BLaER1 (cell line): ENCODE data around the gene C22orf42.

Experiments
- H3K27ac ChIP-seq: shearing (Covaris generic); formaldehyde crosslinking; 2 replicates; pipeline ENCODE4 v1.8.1; 2022
- H3K27me3 ChIP-seq: shearing (Covaris generic); formaldehyde crosslinking; 2 replicates; pipeline ENCODE4 v1.8.1; 2022
- H3K36me3 ChIP-seq: shearing (Covaris generic); formaldehyde crosslinking; 2 replicates; pipeline ENCODE4 v1.8.1; 2022
- H3K4me1 ChIP-seq: shearing (Covaris generic); formaldehyde crosslinking; 2 replicates; pipeline ENCODE4 v1.8.1; 2022
- H3K4me2 ChIP-seq: shearing (Covaris generic); formaldehyde crosslinking; 2 replicates; pipeline ENCODE4 v1.8.1; 2022
- H3K4me3 ChIP-seq: shearing (Covaris generic); formaldehyde crosslinking; 2 replicates; pipeline ENCODE4 v1.8.1; 2022
- H3K9ac ChIP-seq: shearing (Covaris generic); formaldehyde crosslinking; 2 replicates; pipeline ENCODE4 v1.8.1; 2022
- H3K9me3 ChIP-seq: shearing (Covaris generic); formaldehyde crosslinking; 2 replicates; pipeline ENCODE4 v1.8.1; 2022
- H4K20me1 ChIP-seq: shearing (Covaris generic); formaldehyde crosslinking; 2 replicates; pipeline ENCODE4 v1.8.1; 2022
- Cebpa-rat ChIP-seq: shearing (Covaris generic); IDR thresholded peaks from 2 replicates; pipeline ENCODE4 v1.8.1; 2022

Gene C22orf42

DNA sequence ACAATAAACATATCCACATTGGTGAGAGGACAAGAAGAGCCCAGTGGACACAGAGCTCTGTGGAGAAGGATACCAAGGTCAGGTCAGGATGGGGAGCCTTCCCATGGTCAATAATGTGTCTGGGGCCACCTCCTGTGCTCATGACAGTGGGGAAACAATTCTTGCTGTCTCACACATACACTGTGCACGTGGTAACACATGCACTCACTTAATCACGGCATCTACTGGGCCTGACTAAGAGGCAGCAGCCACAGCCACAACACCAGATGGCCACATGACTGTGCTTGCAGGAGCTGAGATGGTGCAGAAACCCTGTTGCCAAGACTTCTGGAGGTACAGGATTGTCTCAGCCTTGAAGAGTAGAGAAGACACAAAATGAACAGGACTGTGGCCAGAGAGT is 28.6 kb downstream of the C22orf42 start:
- no peak overlapping the region for H3K27ac ChIP-seq
- H3K27me3 ChIP-seq: no peaks in the 10 kb centered on the region
- H3K9ac ChIP-seq: no peak overlapping the region
- H3K4me3 ChIP-seq: no peak overlapping the region
- H3K9me3 ChIP-seq: no peaks in the 10 kb centered on the region
- no peaks in the 10 kb centered on the region for H4K20me1 ChIP-seq
- H3K36me3 ChIP-seq: no peaks in the 10 kb centered on the region
- TF ChIP-seq Cebpa-rat: no peak
- peaks cover 2% of the 10 kb centered on the region for H3K4me1 ChIP-seq
- no peak overlapping the region for H3K4me2 ChIP-seq

DNA sequence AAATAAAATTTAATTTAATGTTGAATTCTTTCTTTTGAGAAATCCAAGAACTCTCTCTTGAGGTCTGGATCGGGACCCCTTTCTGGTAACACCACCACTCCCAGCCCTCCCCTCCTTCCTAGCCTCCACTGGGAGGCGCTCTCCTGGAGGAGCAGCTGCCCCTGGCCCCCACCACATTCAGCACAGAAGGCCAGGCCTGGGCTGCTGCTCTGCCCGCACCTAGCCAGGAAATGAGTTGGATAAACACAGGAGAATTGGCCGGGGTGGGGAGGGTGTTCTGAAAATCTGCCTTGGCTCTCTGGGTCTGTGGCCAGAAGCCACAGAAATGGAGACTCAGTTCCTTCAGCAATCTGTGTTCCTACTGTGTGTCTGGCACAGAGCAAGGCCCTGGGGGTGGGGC is 31.2 kb downstream of the C22orf42 start:
- Histone ChIP-seq H3K9ac (no peak overlapping the region), H3K27me3 (no peaks in the 10 kb centered on the region), H3K9me3 (no peaks in the 10 kb centered on the region), H4K20me1 (no peaks in the 10 kb centered on the region), H3K27ac (no peak overlapping the region), H3K4me3 (no peak overlapping the region), H3K36me3 (no peaks in the 10 kb centered on the region), H3K4me2 (no peak overlapping the region), H3K4me1 (peaks cover 17% of the 10 kb centered on the region)
- TF ChIP-seq Cebpa-rat: no peak

DNA sequence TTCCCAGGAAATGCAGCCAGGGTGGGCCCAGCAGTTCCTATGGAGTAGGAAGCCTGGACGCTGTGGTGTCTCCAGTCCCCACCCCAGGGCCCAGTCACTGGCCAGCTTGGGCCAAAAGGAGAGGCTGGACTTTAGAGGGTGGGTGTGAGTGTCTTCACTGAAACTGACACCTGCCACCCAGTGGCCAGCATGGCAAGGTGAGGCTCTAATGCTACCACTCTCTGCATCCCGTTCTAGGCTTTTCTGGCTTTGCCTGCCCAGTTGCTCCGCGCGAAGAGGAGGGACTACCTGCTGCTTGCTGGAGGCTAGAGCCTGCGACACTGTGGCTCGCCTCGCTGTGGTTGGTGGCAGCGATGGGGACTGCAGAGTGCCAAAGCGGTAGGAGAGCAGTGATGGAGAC is 35.4 kb downstream of the C22orf42 start:
- no peaks in the 10 kb centered on the region for H3K27me3 ChIP-seq

DNA sequence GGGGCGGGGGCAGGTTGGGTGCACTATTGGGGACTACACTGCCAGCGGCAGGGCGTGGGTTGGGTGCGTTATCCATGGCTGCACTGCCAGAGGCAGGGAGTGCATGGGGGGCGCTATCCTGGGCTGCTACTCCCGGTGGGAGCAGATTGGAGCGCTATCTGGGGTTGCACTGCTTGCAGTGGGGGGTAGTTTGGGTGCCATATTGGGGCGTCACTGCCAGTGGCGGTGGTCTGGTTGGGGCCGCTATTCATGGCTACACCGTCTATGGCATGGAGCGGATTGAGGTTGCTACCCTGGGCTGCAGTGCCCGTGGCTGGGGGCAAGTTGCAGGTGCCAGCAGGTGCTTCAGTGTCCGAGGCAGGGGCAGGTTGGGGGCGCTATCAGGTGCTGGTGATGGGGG is 36.2 kb downstream of the C22orf42 start:
- no peak overlapping the region for H3K27ac ChIP-seq
- H3K9me3 ChIP-seq: no peaks in the 10 kb centered on the region; the same call in 1 of the 2 replicates
- no peaks in the 10 kb centered on the region for H3K27me3 ChIP-seq
- no peak overlapping the region for H3K4me2 ChIP-seq
- no peaks in the 10 kb centered on the region for H3K36me3 ChIP-seq
- H3K9ac ChIP-seq: no peak overlapping the region
- no peak overlapping the region for H3K4me3 ChIP-seq
- H4K20me1 ChIP-seq: no peaks in the 10 kb centered on the region
- peaks cover 17% of the 10 kb centered on the region for H3K4me1 ChIP-seq
- TF ChIP-seq Cebpa-rat: no peak

More for the DNA sequence above, 35.4 kb downstream of the C22orf42 start:
- H3K4me3 ChIP-seq: no peak overlapping the region
- H3K9ac ChIP-seq: no peak overlapping the region
- H3K27ac ChIP-seq: no peak overlapping the region
- no peaks in the 10 kb centered on the region for H4K20me1 ChIP-seq
- no peaks in the 10 kb centered on the region; the same call in 1 of the 2 replicates for H3K9me3 ChIP-seq
- no peak overlapping the region for H3K4me2 ChIP-seq
- TF ChIP-seq Cebpa-rat: no peak
- no peaks in the 10 kb centered on the region for H3K36me3 ChIP-seq
- H3K4me1 ChIP-seq: peaks cover 17% of the 10 kb centered on the region

DNA sequence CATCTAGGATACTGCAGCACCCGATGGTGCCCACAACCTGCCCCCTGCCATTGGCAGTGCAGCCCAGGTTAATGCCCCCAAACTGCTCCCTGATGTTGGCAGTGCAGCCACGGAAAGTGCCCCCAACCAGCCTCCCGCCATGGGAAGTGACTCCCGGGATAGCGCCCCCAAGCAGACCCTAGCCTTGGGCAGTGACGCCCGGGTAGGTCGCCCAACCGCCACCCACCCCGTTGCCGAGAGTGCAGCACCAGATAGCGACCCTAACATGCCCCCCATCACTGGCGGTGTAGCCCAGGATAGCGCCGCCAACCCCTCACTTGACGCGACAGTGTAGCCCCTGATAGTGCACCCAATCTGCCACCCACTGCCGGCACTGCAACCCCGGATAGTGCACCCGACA is 38.5 kb downstream of the C22orf42 start:
- Histone ChIP-seq H3K9ac (no peak overlapping the region), H3K27me3 (no peaks in the 10 kb centered on the region), H3K4me3 (no peak overlapping the region), H3K27ac (no peak overlapping the region), H3K36me3 (no peaks in the 10 kb centered on the region), H3K4me1 (peaks cover 16% of the 10 kb centered on the region), H3K4me2 (no peak overlapping the region), H3K9me3 (no peaks in the 10 kb centered on the region; the same call in 1 of the 2 replicates), H4K20me1 (no peaks in the 10 kb centered on the region)
- TF ChIP-seq Cebpa-rat: no peak

DNA sequence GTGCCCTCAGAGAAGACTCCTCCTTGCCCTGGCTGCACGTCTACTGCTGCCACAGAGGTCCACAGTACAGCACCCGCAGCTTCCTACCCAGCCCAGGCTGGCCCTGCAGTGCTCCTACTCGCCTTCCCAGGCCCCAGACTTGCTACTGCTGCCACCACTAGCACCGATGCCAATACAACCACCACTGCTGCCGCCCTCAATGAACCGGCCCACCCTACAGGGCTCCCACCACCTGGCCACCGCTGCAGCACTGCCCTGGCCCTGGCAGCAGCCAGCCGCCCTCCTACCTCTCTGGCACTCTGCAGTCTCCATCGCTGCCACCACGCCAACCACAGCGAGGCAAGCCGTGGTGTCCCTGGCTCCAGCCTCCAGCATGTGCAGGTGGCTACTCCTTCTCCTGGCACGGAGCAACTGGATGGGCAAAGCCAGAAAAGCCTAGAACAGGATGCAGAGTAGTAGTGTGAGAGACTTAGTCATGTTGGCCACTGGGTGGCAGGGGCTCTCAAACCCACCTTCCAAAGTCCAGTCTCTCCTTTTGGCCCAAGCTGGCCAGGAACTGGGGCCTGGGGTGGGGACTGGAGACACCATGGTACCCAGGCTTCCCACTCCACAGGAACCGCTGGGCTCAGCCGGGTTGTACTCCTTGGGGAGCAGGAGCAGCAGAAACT is 39.4 kb downstream of the C22orf42 start:
- no peak overlapping the region for H3K4me3 ChIP-seq
- no peaks in the 10 kb centered on the region for H3K27me3 ChIP-seq
- H3K9me3 ChIP-seq: no peaks in the 10 kb centered on the region; the same call in 1 of the 2 replicates
- H3K36me3 ChIP-seq: no peaks in the 10 kb centered on the region
- H3K4me1 ChIP-seq: peaks cover 7% of the 10 kb centered on the region
- no peak for TF ChIP-seq Cebpa-rat
- H4K20me1 ChIP-seq: no peaks in the 10 kb centered on the region
- H3K27ac ChIP-seq: no peak overlapping the region
- H3K4me2 ChIP-seq: no peak overlapping the region
- H3K9ac ChIP-seq: no peak overlapping the region

DNA sequence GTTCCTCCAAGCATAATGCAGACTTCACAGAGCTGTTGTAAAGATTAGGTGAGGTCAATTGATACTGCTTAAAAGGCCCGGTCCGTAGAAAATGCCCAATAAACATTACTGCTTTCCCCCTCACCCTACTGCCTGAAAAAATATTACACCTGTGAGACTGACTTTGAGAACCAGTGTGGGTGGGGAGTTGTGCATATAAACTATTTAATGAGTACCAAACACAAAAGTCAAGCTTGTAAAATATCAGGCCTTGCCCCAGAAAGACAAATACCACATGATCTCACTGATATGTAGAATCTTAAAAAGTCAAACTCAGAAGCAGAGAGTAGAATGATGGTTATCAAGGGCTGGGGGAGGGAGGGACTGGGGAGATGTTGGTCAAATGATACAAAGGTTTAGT is 46.7 kb downstream of the C22orf42 start:
- no peak overlapping the region for H3K9ac ChIP-seq
- H3K36me3 ChIP-seq: no peaks in the 10 kb centered on the region
- no peaks in the 10 kb centered on the region for H3K9me3 ChIP-seq
- no peaks in the 10 kb centered on the region for H3K4me1 ChIP-seq
- H3K27me3 ChIP-seq: no peaks in the 10 kb centered on the region
- no peaks in the 10 kb centered on the region for H4K20me1 ChIP-seq
- no peak overlapping the region for H3K4me2 ChIP-seq
- no peak overlapping the region for H3K4me3 ChIP-seq
- TF ChIP-seq Cebpa-rat: no peak
- H3K27ac ChIP-seq: no peak overlapping the region

DNA sequence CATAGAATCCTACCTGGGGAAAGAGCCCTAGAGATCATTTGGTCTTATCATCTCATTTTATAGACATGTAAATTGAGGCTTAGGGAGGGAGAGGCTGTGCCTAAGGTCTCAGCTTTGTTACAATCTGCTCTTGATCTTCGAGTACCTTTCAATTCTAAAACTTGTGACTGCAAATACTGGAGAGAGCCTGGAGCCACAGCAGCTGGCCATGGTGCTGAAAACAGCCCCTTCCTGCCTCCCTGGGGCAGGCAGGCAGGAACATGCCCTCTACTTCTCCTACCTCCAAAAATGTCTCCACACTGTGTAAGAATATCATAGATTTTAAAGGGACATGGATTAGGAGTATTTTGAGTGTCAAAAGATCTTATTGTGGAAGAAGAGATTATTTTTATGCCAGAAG is 52.2 kb downstream of the C22orf42 start:
- no peaks in the 10 kb centered on the region for H3K27me3 ChIP-seq
- no peak for TF ChIP-seq Cebpa-rat
- H3K4me2 ChIP-seq: no peak overlapping the region
- no peaks in the 10 kb centered on the region for H4K20me1 ChIP-seq
- H3K9me3 ChIP-seq: no peaks in the 10 kb centered on the region
- no peak overlapping the region for H3K9ac ChIP-seq
- H3K4me3 ChIP-seq: no peak overlapping the region
- H3K4me1 ChIP-seq: no peaks in the 10 kb centered on the region
- H3K27ac ChIP-seq: no peak overlapping the region
- no peaks in the 10 kb centered on the region for H3K36me3 ChIP-seq

DNA sequence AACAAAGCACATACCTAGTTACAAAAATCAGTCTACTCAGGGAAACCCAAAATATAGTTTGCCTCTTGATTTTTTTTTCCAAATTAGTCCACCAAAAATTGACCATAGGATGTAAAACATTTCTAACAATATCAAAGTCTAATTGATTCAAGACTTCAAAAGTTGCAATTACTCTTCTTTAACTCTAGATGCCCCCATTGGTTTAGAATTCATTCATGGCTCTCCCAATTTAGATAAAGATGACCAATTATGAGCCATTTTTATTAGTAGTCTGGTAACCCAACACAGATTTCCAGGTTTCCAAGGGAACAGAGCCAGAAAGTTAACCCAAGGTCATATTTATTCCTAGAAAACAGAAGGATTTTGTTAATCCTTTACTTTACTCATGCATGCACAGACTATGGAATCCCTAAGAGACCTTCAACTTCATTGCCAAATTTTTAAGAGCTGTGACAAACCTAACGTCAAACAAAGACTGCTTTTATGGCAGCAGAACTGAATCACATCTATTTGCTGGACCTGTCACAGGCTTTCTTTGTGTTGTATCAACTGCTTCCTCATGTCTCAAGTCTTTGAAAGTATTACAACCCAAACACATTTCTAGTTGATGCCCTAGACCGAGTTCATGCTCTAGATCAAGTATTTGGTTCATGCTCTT is 55.3 kb downstream of the C22orf42 start:
- H3K4me2 ChIP-seq: no peak overlapping the region
- H3K27ac ChIP-seq: no peak overlapping the region
- no peaks in the 10 kb centered on the region for H3K36me3 ChIP-seq
- H3K9ac ChIP-seq: no peak overlapping the region
- H3K4me3 ChIP-seq: no peak overlapping the region
- H3K27me3 ChIP-seq: no peaks in the 10 kb centered on the region
- no peak for TF ChIP-seq Cebpa-rat
- no peaks in the 10 kb centered on the region for H3K9me3 ChIP-seq
- no peaks in the 10 kb centered on the region for H3K4me1 ChIP-seq
- H4K20me1 ChIP-seq: no peaks in the 10 kb centered on the region; the same call in 1 of the 2 replicates

DNA sequence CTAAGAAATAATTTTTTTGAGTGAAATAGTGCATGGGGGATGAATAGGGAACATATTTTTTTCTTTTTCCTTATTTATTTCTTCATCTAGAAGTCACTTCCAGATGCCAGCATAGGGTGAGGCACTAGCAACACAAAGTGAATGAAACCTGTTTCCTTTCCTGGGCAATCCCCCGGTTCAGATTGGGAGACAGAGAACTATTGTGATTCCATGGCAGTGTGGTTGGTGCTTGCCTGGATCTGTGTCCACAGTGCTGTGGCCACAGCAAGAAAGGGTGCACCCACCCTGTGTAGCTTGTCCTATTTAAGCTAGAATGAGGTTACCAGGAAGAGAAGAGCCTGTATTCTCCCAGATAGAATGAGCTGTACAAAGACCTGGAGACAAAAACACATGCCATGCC is 58.4 kb downstream of the C22orf42 start:
- Histone ChIP-seq H3K27ac (no peak overlapping the region), H3K4me3 (no peak overlapping the region), H3K27me3 (no peaks in the 10 kb centered on the region), H3K4me1 (no peaks in the 10 kb centered on the region), H3K9ac (no peak overlapping the region), H3K36me3 (no peaks in the 10 kb centered on the region), H3K9me3 (no peaks in the 10 kb centered on the region), H4K20me1 (no peaks in the 10 kb centered on the region; the same call in 1 of the 2 replicates), H3K4me2 (no peak overlapping the region)
- TF ChIP-seq Cebpa-rat: no peak
